GM12878 (cell line): ENCODE results near the gene CAMK2G.

ENCODE experiments used
- BCL11A ChIP-seq: IDR thresholded peaks from 2 replicates; pipeline ENCODE4 v1.6.1; 2011; ENCODE audit warnings: low read depth, low read length
- CHD2 ChIP-seq: IDR thresholded peaks from 2 replicates; pipeline ENCODE4 v1.6.1; 2011; ENCODE audit warnings: low read depth, low read length, improper control_type of control experiment, borderline replicate concordance
- E2F4 ChIP-seq: IDR thresholded peaks from 2 replicates; pipeline ENCODE4 v1.6.1; 2012; ENCODE audit warnings: low read depth, low read length, improper control_type of control experiment
- ELK1 ChIP-seq: IDR thresholded peaks from 2 replicates; pipeline ENCODE4 v1.6.1; 2012; ENCODE audit warnings: low read depth, low read length, improper control_type of control experiment
- STAT3 ChIP-seq: IDR thresholded peaks from 2 replicates; pipeline ENCODE4 v1.6.1; 2011; ENCODE audit warnings: low read depth, low read length, improper control_type of control experiment
- TCF12 ChIP-seq: IDR thresholded peaks from 2 replicates; pipeline ENCODE4 v1.6.1; 2011; ENCODE audit warnings: low read depth, mild to moderate bottlenecking, low read length
- TCF7 ChIP-seq: IDR thresholded peaks from 2 replicates; pipeline ENCODE4 v1.6.1; 2014; ENCODE audit warnings: antibody characterized with exemption, borderline replicate concordance
- WRNIP1 ChIP-seq: IDR thresholded peaks from 2 replicates; pipeline ENCODE4 v1.6.1; 2011; ENCODE audit warnings: low read depth, low read length, improper control_type of control experiment, borderline replicate concordance
- ZNF24 ChIP-seq: fragments of 450-650 bp; IDR thresholded peaks from 2 replicates; pipeline ENCODE4 v1.6.1; 2017; ENCODE audit warnings: antibody characterized with exemption, mild to moderate bottlenecking
- ZNF274 ChIP-seq: IDR thresholded peaks from one replicate; pipeline ENCODE4 v1.8.0; 2011; ENCODE audit not compliant: insufficient read length, insufficient read depth
- TF ChIP-seq, protein P1 (sequence below), 3 experiments: IDR thresholded peaks in 2 of 3; conservative IDR thresholded peaks in 1 of 3; 2 replicates each; pipeline ENCODE4 v1.5.1; 2011; ENCODE audit warnings: low read depth in 3 of 3, low read length in 3 of 3, mild to moderate bottlenecking in 3 of 3, control low read depth in 2 of 3, moderate library complexity in 2 of 3, inconsistent platforms in 1 of 3, mixed read lengths in 1 of 3; ENCODE audit not compliant: control insufficient read depth in 2 of 3, insufficient read depth in 1 of 3; ENCODE audit errors: extremely low read depth in 1 of 3

DNA sequence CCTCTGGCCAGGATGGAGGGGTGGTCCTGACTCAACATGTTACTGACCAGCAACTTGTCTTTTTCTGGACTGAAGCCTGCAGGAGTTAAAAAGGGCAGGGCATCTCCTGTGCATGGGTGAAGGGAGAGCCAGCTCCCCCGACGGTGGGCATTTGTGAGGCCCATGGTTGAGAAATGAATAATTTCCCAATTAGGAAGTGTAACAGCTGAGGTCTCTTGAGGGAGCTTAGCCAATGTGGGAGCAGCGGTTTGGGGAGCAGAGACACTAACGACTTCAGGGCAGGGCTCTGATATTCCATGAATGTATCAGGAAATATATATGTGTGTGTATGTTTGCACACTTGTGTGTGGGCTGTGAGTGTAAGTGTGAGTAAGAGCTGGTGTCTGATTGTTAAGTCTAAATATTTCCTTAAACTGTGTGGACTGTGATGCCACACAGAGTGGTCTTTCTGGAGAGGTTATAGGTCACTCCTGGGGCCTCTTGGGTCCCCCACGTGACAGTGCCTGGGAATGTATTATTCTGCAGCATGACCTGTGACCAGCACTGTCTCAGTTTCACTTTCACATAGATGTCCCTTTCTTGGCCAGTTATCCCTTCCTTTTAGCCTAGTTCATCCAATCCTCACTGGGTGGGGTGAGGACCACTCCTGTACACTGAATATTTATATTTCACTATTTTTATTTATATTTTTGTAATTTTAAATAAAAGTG, 42.6 kb upstream of the CAMK2G start:
- TF ChIP-seq ZNF24 (no peak), BCL11A (no peak), TCF7 (no peak), ELK1 (no peak), CHD2 (no peak), ZNF274 (no peak), WRNIP1 (no peak), E2F4 (no peak), STAT3 (no peak), TCF12 (no peak)
- TF ChIP-seq, protein P1, sequence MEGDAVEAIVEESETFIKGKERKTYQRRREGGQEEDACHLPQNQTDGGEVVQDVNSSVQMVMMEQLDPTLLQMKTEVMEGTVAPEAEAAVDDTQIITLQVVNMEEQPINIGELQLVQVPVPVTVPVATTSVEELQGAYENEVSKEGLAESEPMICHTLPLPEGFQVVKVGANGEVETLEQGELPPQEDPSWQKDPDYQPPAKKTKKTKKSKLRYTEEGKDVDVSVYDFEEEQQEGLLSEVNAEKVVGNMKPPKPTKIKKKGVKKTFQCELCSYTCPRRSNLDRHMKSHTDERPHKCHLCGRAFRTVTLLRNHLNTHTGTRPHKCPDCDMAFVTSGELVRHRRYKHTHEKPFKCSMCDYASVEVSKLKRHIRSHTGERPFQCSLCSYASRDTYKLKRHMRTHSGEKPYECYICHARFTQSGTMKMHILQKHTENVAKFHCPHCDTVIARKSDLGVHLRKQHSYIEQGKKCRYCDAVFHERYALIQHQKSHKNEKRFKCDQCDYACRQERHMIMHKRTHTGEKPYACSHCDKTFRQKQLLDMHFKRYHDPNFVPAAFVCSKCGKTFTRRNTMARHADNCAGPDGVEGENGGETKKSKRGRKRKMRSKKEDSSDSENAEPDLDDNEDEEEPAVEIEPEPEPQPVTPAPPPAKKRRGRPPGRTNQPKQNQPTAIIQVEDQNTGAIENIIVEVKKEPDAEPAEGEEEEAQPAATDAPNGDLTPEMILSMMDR (IDR thresholded peaks at IDR 0.05 in 2 of 3, conservative IDR thresholded peaks at IDR 0.05 in 1 of 3; ENCODE audit: control insufficient read depth in 2 of 3, extremely low read depth in 1 of 3, insufficient read depth in 1 of 3, low read depth in 3 of 3, low read length in 3 of 3) = no peak
